PC-3 (cell line): ENCODE results near the gene LGALS7. TPM values are rescaled to one million over a fixed set of nuclear protein-coding genes. Genes with fewer than 3 reads are reported as not detected.

ENCODE experiments used
- ATAC-seq: fragments of 200-7000 bp; cut with Tn5 transposase; 2 replicates; pipeline ENCODE4 v1.9.1; 2020; ENCODE audit warnings: mild to moderate bottlenecking, moderate library complexity
- BruUV-seq: library from RNA; stranded (reverse); fragments of 400-500 nt; replicated peaks from 2 replicates; lab custom pipeline; 2021; lab: Mats Ljungman, UMichigan
- CTCF ChIA-PET: fragments of 300-600 bp; sonication (Branson Sonifier 250); formaldehyde crosslinking; loops from one replicate; lab custom pipeline; 2022; ENCODE audit warnings: antibody characterized with exemption; lab: Charles Lee
- POLR2A ChIA-PET: fragments of 300-600 bp; sonication (Branson Sonifier 250); formaldehyde crosslinking; loops from one replicate; lab custom pipeline; 2022; ENCODE audit warnings: antibody characterized with exemption; ENCODE audit not compliant: unreplicated experiment; lab: Charles Lee
- DNase-seq: peaks from one replicate; pipeline ENCODE4 v3.0.0-alpha.2; 2015
- H2AFZ ChIP-seq: fragments of 300-600 bp; sonication (generic); 2 replicates; pipeline ENCODE4 v1.6.0; 2016; ENCODE audit warnings: antibody characterized with exemption, low read length
- H3F3A ChIP-seq: fragments of 300-600 bp; sonication (generic); one replicate; pipeline ENCODE4 v1.6.0; 2017; ENCODE audit warnings: antibody characterized with exemption, low read length, control low read depth, mild to moderate bottlenecking; ENCODE audit not compliant: unreplicated experiment
- H3K27ac ChIP-seq: fragments of 300-600 bp; sonication (generic); 2 replicates; pipeline ENCODE4 v1.5.1; 2016; ENCODE audit warnings: mild to moderate bottlenecking, low read length
- H3K27me3 ChIP-seq: fragments of 300-600 bp; sonication (generic); 2 replicates; pipeline ENCODE4 v1.6.1; 2016; ENCODE audit warnings: low read length, mixed read lengths
- H3K36me3 ChIP-seq: fragments of 300-600 bp; sonication (generic); 2 replicates; pipeline ENCODE4 v1.6.1; 2016; ENCODE audit warnings: low read depth, mixed run types, low read length, mixed read lengths
- H3K4me1 ChIP-seq: fragments of 300-600 bp; sonication (generic); 2 replicates; pipeline ENCODE4 v1.5.1; 2016; ENCODE audit warnings: low read length; ENCODE audit not compliant: insufficient read depth
- H3K4me2 ChIP-seq: fragments of 300-600 bp; sonication (generic); 2 replicates; pipeline ENCODE4 v1.6.0; 2016; ENCODE audit warnings: low read length
- H3K4me3 ChIP-seq: fragments of 300-600 bp; sonication (generic); 2 replicates; pipeline ENCODE4 v1.5.1; 2016; ENCODE audit warnings: mild to moderate bottlenecking, low read length, mixed read lengths
- H3K79me2 ChIP-seq: fragments of 300-600 bp; sonication (generic); 2 replicates; pipeline ENCODE4 v1.6.1; 2017; ENCODE audit warnings: low read length, mixed read lengths
- H3K9ac ChIP-seq: fragments of 300-600 bp; sonication (generic); 2 replicates; pipeline ENCODE4 v1.6.0; 2016; ENCODE audit warnings: mild to moderate bottlenecking, low read length
- H3K9me2 ChIP-seq: fragments of 300-600 bp; sonication (generic); replicated peaks from 2 replicates; pipeline ENCODE4 v1.6.1; 2016; ENCODE audit warnings: mixed run types, low read length, mixed read lengths
- H3K9me3 ChIP-seq: fragments of 300-600 bp; sonication (generic); 2 replicates; pipeline ENCODE4 v1.6.1; 2016; ENCODE audit warnings: low read length, mixed read lengths
- H4K20me1 ChIP-seq: fragments of 300-600 bp; sonication (generic); 2 replicates; pipeline ENCODE4 v1.6.1; 2016; ENCODE audit warnings: low read length, mixed read lengths
- CTCF ChIP-seq: fragments of 300-600 bp; sonication (generic); conservative IDR thresholded peaks from 2 replicates; pipeline ENCODE4 v1.5.1; 2017; ENCODE audit warnings: antibody characterized with exemption, low read depth, mild to moderate bottlenecking, low read length
- EZH2 ChIP-seq: fragments of 300-600 bp; sonication (generic); IDR thresholded peaks from one replicate; pipeline ENCODE4 v1.6.1; 2017; ENCODE audit warnings: antibody characterized with exemption, mild to moderate bottlenecking, low read length; ENCODE audit not compliant: unreplicated experiment
- EZH2phosphoT487 ChIP-seq: fragments of 300-600 bp; sonication (generic); IDR thresholded peaks from 2 replicates; pipeline ENCODE4 v1.6.1; 2018; ENCODE audit warnings: mild to moderate bottlenecking, antibody characterized with exemption, low read length, borderline replicate concordance
- intact Hi-C: fragments of 100-400 bp; cut with micrococcal nuclease; formaldehyde crosslinking; loops from 2 replicates; pipeline ENCODE4 v1.9.0; 2023
- total RNA-seq: library from RNA; depleted of rRNA; stranded (reverse); fragments of >200 nt; gene quantifications from 2 replicates; pipeline ENCODE4 v1.2.3, GENCODE V29; 2014

LGALS7 gene
- total RNA-seq, 1 experiment from 2014 or later = not detected

- POLR2A ChIA-PET = no interaction called here
- no peak for ATAC-seq
Observed at GRCh38 chr19:38795549-38795948, 22.2 kb upstream of the LGALS7 start.

GRCh38 chr19:38793671-38794070 is 20.4 kb upstream of the LGALS7 start:
- Histone ChIP-seq H3K79me2 (no peaks in the 10 kb centered on the region), H2AFZ (no peak overlapping the region), H3K4me2 (no peak overlapping the region), H4K20me1 (no peaks in the 10 kb centered on the region), H3K27me3 (no peaks in the 10 kb centered on the region), H3K9me3 (no peaks in the 10 kb centered on the region), H3F3A (no peaks in the 10 kb centered on the region), H3K4me3 (no peak overlapping the region), H3K4me1 (peaks cover under 1% of the 10 kb centered on the region; the same call in 1 of the 2 replicates), H3K27ac (no peak overlapping the region), H3K9me2 (no peaks in the 10 kb centered on the region), H3K36me3 (no peaks in the 10 kb centered on the region), H3K9ac (no peak overlapping the region)
- intact Hi-C loops = no loop called here
- DNase-seq (no peak), ATAC-seq (no peak)
- ChIA-PET POLR2A (no interaction called here), CTCF (no interaction called here)
- TF ChIP-seq EZH2 (no peak), EZH2phosphoT487 (no peak), CTCF (no peak)
- no TSS peak for BruUV-seq

More at GRCh38 chr19:38795549-38795948, 22.2 kb upstream of the LGALS7 start:
- Histone ChIP-seq H2AFZ (no peak overlapping the region), H3K4me3 (no peak overlapping the region), H3K36me3 (no peaks in the 10 kb centered on the region), H3K27me3 (no peaks in the 10 kb centered on the region), H3K9me3 (no peaks in the 10 kb centered on the region), H3K4me2 (no peak overlapping the region), H3K79me2 (no peaks in the 10 kb centered on the region), H3F3A (no peaks in the 10 kb centered on the region), H3K9ac (no peak overlapping the region), H4K20me1 (no peaks in the 10 kb centered on the region), H3K27ac (no peak overlapping the region), H3K9me2 (no peaks in the 10 kb centered on the region), H3K4me1 (peaks cover 8% of the 10 kb centered on the region)
- CTCF ChIA-PET = no interaction called here
- no TSS peak for BruUV-seq
- intact Hi-C loops = loop anchor here (5.0 kb wide), 2 partner anchors 37 to 58 kb away; partner anchors contain the start of gene ECH1
- no peak for DNase-seq
- TF ChIP-seq CTCF (no peak), EZH2 (no peak), EZH2phosphoT487 (no peak)

GRCh38 chr19:38793177-38793576 is 19.9 kb upstream of the LGALS7 start:
- H3K4me3 ChIP-seq = no peak overlapping the region
- H3K4me2 ChIP-seq = no peak overlapping the region
- H3K4me1 ChIP-seq = no peaks in the 10 kb centered on the region
- ChIA-PET CTCF (no interaction called here), POLR2A (no interaction called here)
- ATAC-seq (peak; percentile 42), DNase-seq (peak; percentile 12)
- no peaks in the 10 kb centered on the region for H3K79me2 ChIP-seq
- TF ChIP-seq EZH2phosphoT487 (no peak), CTCF (no peak), EZH2 (no peak)
- no peak overlapping the region for H3K27ac ChIP-seq
- BruUV-seq = no TSS peak
- intact Hi-C loops = no loop called here
- H3K9me3 ChIP-seq = no peaks in the 10 kb centered on the region
- no peaks in the 10 kb centered on the region for H3F3A ChIP-seq
- no peaks in the 10 kb centered on the region for H4K20me1 ChIP-seq
- H3K27me3 ChIP-seq = no peaks in the 10 kb centered on the region
- no peak overlapping the region for H3K9ac ChIP-seq
- H2AFZ ChIP-seq = no peak overlapping the region
- H3K9me2 ChIP-seq = no peaks in the 10 kb centered on the region
- no peaks in the 10 kb centered on the region for H3K36me3 ChIP-seq
